Activated CD4-positive, alpha-beta memory T cell treated with anti-CD3 and anti-CD28 coated beads, Interleukin-2, amount 10 ng/mL, durations not matched to agents 7 days and 5 days (primary cell): ENCODE measurements around the gene C4orf17. TPM values are rescaled to one million over a fixed set of nuclear protein-coding genes. Genes with fewer than 3 reads are reported as not detected.

Source experiments
- CTCF ChIA-PET: fragments of 350-600 bp; sonication (Branson Sonifier 250); formaldehyde crosslinking; loops from one replicate; lab custom pipeline; 2021; ENCODE audit warnings: antibody characterized with exemption, inconsistent platforms; lab: Charles Lee
- POLR2A ChIA-PET: fragments of 350-600 bp; sonication (Branson Sonifier 250); formaldehyde crosslinking; loops from one replicate; lab custom pipeline; 2021; ENCODE audit warnings: antibody characterized with exemption; lab: Charles Lee
- DNase-seq: peaks from one replicate; pipeline ENCODE4 v3.0.0-alpha.2; 2020
- H3K27ac Mint-ChIP-seq: one replicate; pipeline ENCODE4 v1.8.0; 2021; ENCODE audit warnings: mild to moderate bottlenecking, mixed read lengths
- H3K27me3 Mint-ChIP-seq: one replicate; pipeline ENCODE4 v1.8.0; 2021; ENCODE audit warnings: mixed read lengths
- H3K36me3 Mint-ChIP-seq: one replicate; pipeline ENCODE4 v1.8.0; 2021; ENCODE audit warnings: low read depth, mixed read lengths
- H3K4me1 Mint-ChIP-seq: one replicate; pipeline ENCODE4 v1.8.0; 2021; ENCODE audit warnings: mixed read lengths
- H3K4me3 Mint-ChIP-seq: one replicate; pipeline ENCODE4 v1.8.0; 2021; ENCODE audit warnings: mild to moderate bottlenecking, mixed read lengths
- H3K9me3 Mint-ChIP-seq: one replicate; pipeline ENCODE4 v1.8.0; 2021; ENCODE audit warnings: mixed read lengths
- total RNA-seq, 2 experiments: library from RNA; stranded (reverse); gene quantifications; one replicate each; pipeline ENCODE4 v1.2.3, GENCODE V29; 2021

Gene C4orf17
- total RNA-seq, 2 experiments from 2014 or later = not detected

- DNase-seq = no peak
- H3K9me3 Mint-ChIP-seq = no peaks in the 10 kb centered on the region
- no peaks in the 10 kb centered on the region for H3K36me3 Mint-ChIP-seq
- CTCF ChIA-PET = no interaction called here
- H3K4me1 Mint-ChIP-seq = no peaks in the 10 kb centered on the region
- H3K27ac Mint-ChIP-seq = no peak overlapping the region
- no peak overlapping the region for H3K4me3 Mint-ChIP-seq
- H3K27me3 Mint-ChIP-seq = peaks cover 3% of the 10 kb centered on the region
- POLR2A ChIA-PET = no interaction called here
Observed at GRCh38 chr4:99591757-99592156, 80.9 kb downstream of the C4orf17 start.

Other genes with a start within 250 kb of the C4orf17 start
- gene ADH1A, start 220.0 kb upstream of the C4orf17 start, total RNA-seq = not detected
- gene ADH1B, start 189.6 kb upstream of the C4orf17 start, total RNA-seq = not detected
- not detected for gene ADH1C, start 158.3 kb upstream of the C4orf17 start, total RNA-seq
- not detected for gene ADH7, start 75.7 kb upstream of the C4orf17 start, total RNA-seq
- gene TRMT10A, start 53.0 kb downstream of the C4orf17 start, total RNA-seq = 10 to 100 TPM in 1 of 2 experiments, 1 to 10 TPM in 1; 8.5 to 10.4 TPM
- under 1 TPM; 0.15 to 0.30 TPM for gene MTTP, start 63.8 kb downstream of the C4orf17 start, total RNA-seq
- not detected for gene C4orf54, start 146.8 kb downstream of the C4orf17 start, total RNA-seq